Omental fat pad (tissue), 4 donors: ENCODE data around the gene CAMK1D. TPM values are rescaled to one million over a fixed set of nuclear protein-coding genes. Genes with fewer than 3 reads are reported as not detected.

Experiments used
- ATAC-seq: fragments of 150-250 bp; one replicate; pipeline ENCODE4 v1.9.1; 2016; ENCODE audit warnings: mild to moderate bottlenecking, moderate library complexity; ENCODE audit not compliant: low FRiP score
- DNase-seq: peaks from one replicate; pipeline ENCODE4 v3.0.0-alpha.2; 2019; ENCODE audit warnings: low spot score
- CTCF ChIP-seq, 3 donors: fragments of 450-650 bp; IDR thresholded peaks; one replicate each; pipeline ENCODE4 v1.5.1; 2016 to 2017; ENCODE audit warnings: antibody characterized with exemption in 3 of 3, mild to moderate bottlenecking in 3 of 3, moderate library complexity in 2 of 3
- total RNA-seq, 4 donors: library from RNA; depleted of rRNA; stranded (reverse); fragments of >200 nt; gene quantifications; one replicate each; pipeline ENCODE4 v1.1.0, GENCODE V29; 2016

Gene CAMK1D
- total RNA-seq, 4 donors from 2014 or later: 6.0 to 15.8 (median 8.8) TPM

GRCh38 chr10:12535656-12536055 lies 186.3 kb downstream of the CAMK1D start:
- DNase-seq: no peak
- TF ChIP-seq CTCF (IDR thresholded peaks at IDR 0.05): no peak
- ATAC-seq: no peak

- no peak for TF ChIP-seq CTCF (IDR thresholded peaks at IDR 0.05)
- no peak for DNase-seq
- ATAC-seq: no peak
Measured at GRCh38 chr10:12538491-12538995, 189.2 kb downstream of the CAMK1D start.

- no peak for TF ChIP-seq CTCF (IDR thresholded peaks at IDR 0.05)
Measured at GRCh38 chr10:12539350-12540164, 190.2 kb downstream of the CAMK1D start.

GRCh38 chr10:12540341-12540781 lies 191.0 kb downstream of the CAMK1D start:
- DNase-seq: no peak
- TF ChIP-seq CTCF (IDR thresholded peaks at IDR 0.05): no peak
- no peak for ATAC-seq

More at GRCh38 chr10:12539350-12540164, 190.2 kb downstream of the CAMK1D start:
- DNase-seq (no peak), ATAC-seq (no peak)

- TF ChIP-seq CTCF (IDR thresholded peaks at IDR 0.05): no peak
- no peak for ATAC-seq
- no peak for DNase-seq
Measured at GRCh38 chr10:12541446-12542067, 192.2 kb downstream of the CAMK1D start.

GRCh38 chr10:12542133-12542670 lies 192.9 kb downstream of the CAMK1D start:
- ATAC-seq (no peak), DNase-seq (no peak)
- TF ChIP-seq CTCF (IDR thresholded peaks at IDR 0.05): no peak
